LNCAP (cell line): ENCODE measurements around the gene TPH2.

Source experiments
- TF ChIP-seq, protein P1 (sequence below): fragments of 450-650 bp; IDR thresholded peaks from 2 replicates; pipeline ENCODE4 v1.5.1; 2017; ENCODE audit warnings: mild to moderate bottlenecking

The TPH2 gene

DNA sequence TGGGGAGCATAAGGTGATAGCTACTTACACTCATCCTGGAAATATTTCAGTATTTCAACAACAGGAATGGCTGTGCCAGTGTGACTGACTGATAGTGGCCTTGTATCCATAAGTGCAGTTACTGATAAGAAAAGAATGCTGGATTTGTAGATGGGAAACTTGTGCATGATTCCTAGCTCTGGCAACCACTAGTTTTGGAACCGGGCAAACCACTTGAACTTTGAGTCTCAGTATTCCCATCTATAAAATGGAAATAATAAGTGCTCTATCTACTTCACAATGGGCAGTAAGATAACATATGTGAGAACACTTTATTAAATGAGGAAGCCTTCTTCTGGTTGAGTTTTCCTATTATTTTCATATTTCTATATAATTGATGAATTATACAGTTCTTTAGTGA, 77.2 kb downstream of the TPH2 start:
- TF ChIP-seq, protein P1, sequence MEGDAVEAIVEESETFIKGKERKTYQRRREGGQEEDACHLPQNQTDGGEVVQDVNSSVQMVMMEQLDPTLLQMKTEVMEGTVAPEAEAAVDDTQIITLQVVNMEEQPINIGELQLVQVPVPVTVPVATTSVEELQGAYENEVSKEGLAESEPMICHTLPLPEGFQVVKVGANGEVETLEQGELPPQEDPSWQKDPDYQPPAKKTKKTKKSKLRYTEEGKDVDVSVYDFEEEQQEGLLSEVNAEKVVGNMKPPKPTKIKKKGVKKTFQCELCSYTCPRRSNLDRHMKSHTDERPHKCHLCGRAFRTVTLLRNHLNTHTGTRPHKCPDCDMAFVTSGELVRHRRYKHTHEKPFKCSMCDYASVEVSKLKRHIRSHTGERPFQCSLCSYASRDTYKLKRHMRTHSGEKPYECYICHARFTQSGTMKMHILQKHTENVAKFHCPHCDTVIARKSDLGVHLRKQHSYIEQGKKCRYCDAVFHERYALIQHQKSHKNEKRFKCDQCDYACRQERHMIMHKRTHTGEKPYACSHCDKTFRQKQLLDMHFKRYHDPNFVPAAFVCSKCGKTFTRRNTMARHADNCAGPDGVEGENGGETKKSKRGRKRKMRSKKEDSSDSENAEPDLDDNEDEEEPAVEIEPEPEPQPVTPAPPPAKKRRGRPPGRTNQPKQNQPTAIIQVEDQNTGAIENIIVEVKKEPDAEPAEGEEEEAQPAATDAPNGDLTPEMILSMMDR = no peak

DNA sequence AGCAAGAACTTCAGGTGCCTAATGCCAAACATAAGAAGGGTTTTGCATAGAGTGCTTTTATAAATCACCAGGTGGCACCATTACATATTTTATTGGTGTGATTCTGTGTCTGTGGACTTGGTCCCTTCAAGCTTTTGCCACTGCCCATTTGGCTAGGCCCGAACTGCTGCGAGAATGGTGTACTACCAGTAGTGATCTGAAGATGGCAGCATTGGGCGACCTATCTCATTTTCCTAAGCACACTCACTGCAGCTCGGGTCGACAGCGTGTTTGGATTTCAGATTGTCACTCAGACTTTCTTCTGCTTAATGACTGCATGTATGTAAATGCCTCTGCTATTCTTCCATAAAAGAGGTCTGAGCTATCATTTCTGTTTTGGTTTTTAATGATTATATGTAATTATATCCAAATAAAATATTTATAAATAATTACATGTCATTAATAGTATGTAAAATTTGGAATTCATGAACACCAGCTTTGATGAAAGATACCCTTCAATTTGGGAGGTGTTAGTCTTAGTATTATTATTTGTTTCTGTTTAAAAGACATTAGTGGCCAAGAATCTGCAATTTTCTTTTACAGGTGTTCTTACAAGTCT, 78.5 kb downstream of the TPH2 start:
- TF ChIP-seq, protein P1 = peak; percentile 91

DNA sequence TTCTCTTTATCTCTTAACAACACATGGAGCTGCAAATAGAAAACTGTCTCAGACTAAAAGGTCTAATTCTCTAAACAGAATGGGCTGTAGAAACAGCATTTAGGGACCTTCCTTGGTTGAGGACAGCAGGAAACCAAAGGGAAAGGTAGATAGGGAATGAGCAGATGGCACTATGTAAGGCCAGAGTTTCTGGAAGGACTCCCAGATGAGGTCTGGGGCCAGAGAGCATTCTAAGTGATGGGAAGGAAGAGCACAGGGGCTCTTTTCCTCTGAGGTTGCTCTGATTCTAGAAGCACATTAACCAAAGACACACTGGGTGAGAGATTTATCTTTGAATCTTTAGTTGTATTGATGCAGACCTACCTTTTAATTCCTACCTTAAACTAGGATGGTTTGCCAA, 79.4 kb downstream of the TPH2 start:
- TF ChIP-seq, protein P1 = no peak

DNA sequence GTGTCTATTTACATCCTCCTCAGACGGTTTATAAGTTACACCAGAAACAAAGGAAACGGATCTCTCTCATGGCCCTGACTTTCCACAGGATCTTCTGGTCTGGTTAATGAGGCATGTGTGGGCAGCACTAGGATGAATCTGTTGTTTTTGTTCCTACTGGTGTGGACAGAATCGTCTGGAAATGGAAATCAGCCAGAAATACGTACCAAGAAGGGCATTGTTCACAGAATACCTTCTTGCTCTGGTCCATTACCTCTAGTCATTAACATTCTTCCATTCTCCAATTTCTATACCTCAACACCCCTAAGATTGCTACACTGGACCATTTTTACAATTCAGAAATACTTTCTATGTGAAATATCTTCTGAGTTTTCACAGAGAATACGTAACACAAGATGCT, 86.0 kb downstream of the TPH2 start:
- TF ChIP-seq, protein P1 = no peak

DNA sequence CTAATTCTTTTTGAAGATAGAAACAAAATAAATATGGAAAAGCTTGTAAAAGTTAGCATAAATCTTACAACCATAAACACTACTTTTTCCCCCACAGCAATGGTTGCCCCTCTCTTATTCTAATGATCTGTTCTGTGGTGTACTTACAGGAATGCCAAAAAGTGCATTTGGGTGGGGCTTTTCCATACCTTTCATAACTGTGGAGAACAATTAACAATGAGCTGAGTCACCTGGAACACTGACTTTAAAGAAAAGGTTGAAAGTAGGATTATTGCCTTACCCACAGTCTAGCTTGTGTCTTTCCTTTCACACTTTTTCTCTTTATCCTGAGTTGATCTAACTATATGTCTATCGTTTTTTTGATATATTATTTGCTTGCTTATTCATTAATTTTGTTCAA, 86.9 kb downstream of the TPH2 start:
- TF ChIP-seq, protein P1 = no peak

DNA sequence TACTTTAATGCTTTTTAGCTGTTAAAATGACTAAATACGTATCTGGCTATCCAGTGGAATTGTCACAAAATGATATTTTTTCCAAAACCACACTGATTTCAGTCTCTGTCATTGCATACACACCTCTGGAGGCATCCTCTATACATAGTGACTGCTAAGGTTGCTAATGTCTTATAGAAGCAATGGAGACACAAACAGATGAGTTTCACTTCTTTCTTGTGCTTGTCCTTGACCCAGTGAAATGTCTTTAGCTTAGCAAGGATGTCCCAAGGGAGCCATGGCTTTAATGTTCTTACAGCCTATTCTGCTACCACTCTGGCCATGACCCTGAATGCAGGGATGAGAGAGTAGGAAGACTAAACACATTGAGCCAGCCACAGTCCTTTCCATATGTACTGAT, 90.3 kb downstream of the TPH2 start:
- TF ChIP-seq, protein P1 = no peak

DNA sequence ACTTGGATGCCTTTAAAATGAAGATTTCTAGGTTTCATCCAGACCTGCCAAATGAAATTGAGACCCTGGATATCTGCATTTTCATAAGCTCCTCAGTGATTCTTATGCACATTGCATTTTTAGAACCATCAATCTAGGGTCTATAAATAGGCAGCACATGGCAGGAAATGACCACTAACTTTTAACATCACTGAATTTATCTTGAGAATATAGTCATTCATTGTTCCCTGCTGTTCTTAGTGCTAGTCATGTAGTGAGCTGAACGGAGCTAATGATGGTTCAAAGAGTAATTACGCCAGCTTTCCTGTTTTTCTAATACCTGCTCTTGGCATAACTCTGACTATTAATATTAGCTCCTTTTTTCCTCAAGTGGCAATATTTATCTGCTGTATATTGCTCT, 91.6 kb downstream of the TPH2 start:
- TF ChIP-seq, protein P1 = no peak

DNA sequence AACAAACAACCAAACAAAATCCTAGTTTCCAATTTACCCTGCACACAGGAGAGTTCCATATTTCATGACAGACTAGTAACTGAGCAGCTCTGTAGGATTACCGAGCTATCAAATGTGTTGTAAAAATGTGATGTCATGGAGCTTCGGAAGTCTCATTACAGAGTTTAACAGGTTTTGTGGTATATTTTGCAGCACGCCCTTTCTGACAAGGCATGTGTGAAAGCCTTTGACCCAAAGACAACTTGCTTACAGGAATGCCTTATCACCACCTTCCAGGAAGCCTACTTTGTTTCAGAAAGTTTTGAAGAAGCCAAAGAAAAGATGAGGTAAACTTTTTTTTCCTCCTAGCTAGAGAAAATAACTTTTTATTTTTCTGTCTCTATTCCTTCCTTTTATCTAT, 92.4 kb downstream of the TPH2 start:
- TF ChIP-seq, protein P1 = no peak
